LNCaP clone FGC (cell line): ENCODE results near the gene HNRNPUL2.
A peak's percentile ranks its signal among the peaks of the same experiment; 100 is the strongest.
"Not testable (repeated sequence)": the region's sequence is repeated elsewhere in the genome, so short reads cannot be mapped to it uniquely, and the experiment has no call there.

Experiments used
- DNase-seq: peaks from one replicate; pipeline ENCODE4 v3.0.0-alpha.2; 2011; ENCODE audit warnings: low read depth
- H3K4me3 ChIP-seq: 2 replicates; pipeline ENCODE4 v1.5.1; 2011; ENCODE audit warnings: mild to moderate bottlenecking, low read depth, low read length, control low read depth
- TF ChIP-seq, protein P1 (sequence below): IDR thresholded peaks from 2 replicates; pipeline ENCODE4 v1.5.1; 2012; ENCODE audit warnings: mild to moderate bottlenecking; ENCODE audit not compliant: control insufficient read depth, insufficient read depth; ENCODE audit errors: extremely low read depth

Gene HNRNPUL2

GRCh38 chr11:62737196-62737595, 9.9 kb upstream of the HNRNPUL2 start:
- no peak for DNase-seq
- TF ChIP-seq, protein P1, sequence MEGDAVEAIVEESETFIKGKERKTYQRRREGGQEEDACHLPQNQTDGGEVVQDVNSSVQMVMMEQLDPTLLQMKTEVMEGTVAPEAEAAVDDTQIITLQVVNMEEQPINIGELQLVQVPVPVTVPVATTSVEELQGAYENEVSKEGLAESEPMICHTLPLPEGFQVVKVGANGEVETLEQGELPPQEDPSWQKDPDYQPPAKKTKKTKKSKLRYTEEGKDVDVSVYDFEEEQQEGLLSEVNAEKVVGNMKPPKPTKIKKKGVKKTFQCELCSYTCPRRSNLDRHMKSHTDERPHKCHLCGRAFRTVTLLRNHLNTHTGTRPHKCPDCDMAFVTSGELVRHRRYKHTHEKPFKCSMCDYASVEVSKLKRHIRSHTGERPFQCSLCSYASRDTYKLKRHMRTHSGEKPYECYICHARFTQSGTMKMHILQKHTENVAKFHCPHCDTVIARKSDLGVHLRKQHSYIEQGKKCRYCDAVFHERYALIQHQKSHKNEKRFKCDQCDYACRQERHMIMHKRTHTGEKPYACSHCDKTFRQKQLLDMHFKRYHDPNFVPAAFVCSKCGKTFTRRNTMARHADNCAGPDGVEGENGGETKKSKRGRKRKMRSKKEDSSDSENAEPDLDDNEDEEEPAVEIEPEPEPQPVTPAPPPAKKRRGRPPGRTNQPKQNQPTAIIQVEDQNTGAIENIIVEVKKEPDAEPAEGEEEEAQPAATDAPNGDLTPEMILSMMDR, result no peak
- no peak overlapping the region for H3K4me3 ChIP-seq

DNA sequence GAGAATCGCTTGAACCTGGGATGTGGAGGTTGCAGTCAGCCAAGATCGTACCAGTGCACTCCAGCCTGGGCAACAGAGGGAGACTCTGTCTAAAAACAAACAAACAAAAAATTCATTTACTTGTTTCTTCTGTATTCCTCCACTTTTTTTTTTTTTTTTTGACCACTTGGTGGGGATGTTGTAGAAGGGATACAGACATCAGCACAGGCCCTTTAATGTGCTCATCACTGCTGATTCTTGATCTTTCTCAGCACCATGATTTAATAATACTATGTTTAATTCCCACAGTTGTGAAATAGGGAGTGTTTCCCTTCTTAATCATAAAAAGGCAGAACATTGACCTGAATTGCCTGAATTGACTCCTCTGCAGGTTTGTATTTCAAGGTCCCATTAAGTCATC, 5.6 kb upstream of the HNRNPUL2 start:
- TF ChIP-seq, protein P1, result peak; percentile 14; the same call in 1 of the 2 replicates
- no peak for DNase-seq
- H3K4me3 ChIP-seq, result no peak overlapping the region

DNA sequence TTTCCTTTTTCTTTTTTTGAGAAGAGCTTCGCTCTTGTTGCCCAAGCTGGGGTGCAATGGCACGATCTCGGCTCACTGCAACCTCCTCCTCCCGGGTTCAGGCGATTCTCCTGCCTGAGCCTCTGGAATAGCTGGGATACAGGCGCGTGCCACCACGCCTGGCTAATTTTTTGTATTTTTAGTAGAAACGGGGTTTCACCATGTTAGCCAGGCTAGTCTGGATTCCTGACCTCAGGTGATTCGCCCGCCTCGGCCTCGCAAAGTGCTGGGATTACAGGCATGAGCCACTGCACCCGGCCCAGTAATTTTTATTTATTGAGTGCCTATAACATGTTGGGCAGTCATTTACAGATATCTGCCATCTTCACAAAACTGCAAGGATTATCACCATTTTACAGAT, 2.8 kb upstream of the HNRNPUL2 start:
- not testable (repeated sequence) for DNase-seq

DNA sequence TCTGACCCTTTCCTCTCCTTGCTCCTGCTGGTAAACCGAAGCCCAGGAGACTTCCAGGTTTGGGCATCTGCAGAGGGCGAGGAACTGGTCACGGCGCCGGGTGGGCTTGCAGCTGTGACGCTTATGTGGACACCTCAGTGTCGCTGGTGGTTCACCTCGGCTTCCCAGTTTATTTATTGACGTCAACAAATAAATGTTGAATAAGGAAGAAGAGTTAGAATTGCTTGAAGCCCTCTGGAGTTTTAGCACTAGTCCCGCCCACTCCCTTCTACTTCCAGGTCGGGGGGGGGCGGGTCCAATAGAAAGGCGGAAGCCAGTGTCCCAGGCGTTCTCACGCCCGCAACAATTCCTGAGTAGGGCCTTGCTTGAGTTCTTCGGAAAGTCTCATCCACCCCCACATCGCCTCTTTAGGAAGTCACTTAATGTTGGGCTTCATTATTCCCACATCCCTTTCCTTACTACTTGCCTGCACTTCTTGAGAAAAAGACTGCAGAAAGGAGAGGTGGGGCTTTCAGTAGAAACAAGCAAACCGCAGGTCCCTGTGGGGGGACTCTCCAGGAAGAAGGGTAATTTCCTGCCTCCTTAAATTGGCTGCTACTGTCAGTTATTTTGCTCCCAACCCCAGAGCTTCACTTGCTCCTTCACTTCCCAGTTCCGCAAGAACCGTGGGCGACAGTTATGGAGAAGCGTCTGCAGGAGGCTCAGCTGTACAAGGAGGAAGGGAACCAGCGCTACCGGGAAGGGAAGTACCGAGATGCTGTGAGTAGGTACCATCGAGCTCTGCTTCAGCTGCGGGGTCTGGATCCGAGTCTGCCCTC, 1.1 kb upstream of the HNRNPUL2 start, which contains the start of gene TTC9C:
TTC9C (plus strand) TSS at position 316 of the 818 bp plus-strand sequence; CDS start at position 679, 363 bp downstream.
- H3K4me3 ChIP-seq, result peak within 1 kb of the TSS; percentile 78
- no peak for DNase-seq
- TF ChIP-seq, protein P1, result no peak

More for the DNA sequence above, 2.8 kb upstream of the HNRNPUL2 start:
- peak overlapping the region; percentile 78 for H3K4me3 ChIP-seq

DNA sequence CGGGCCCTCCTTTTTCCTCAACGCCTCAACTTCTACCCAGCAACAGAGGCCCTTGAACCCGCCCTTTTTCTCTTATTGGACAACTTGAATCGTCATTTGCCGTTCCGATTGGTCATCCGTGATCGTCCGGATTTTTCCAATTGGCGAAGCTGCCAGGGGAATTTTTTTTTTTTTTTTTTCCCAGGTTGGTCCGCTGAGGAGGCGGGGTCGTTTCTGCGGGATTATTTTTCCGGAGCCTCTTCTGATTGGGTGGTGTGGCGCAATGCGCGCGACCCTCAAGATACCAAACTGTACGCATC, 564 bp upstream of the HNRNPUL2 start:
- TF ChIP-seq, protein P1, result no peak
- peak overlapping the region; percentile 78 for H3K4me3 ChIP-seq
- peak; percentile 97 for DNase-seq

- TF ChIP-seq, protein P1, result no peak
- peak overlapping the region; percentile 78 for H3K4me3 ChIP-seq
- DNase-seq, result no peak
Observed at GRCh38 chr11:62726915-62727164, 417 bp downstream of the HNRNPUL2 start.

- H3K4me3 ChIP-seq, result peak overlapping the region; percentile 78
- TF ChIP-seq, protein P1, result no peak
- DNase-seq, result no peak
Observed at GRCh38 chr11:62726156-62726914, 922 bp downstream of the HNRNPUL2 start.
